Loucy (cell line): Measurements from ENCODE around the gene SAMD14.

Source experiments
- CTCF ChIP-seq: fragments of 200-600 bp; sonication (generic); conservative IDR thresholded peaks from 2 replicates; pipeline ENCODE4 v1.5.1; 2014; ENCODE audit warnings: mild to moderate bottlenecking, antibody characterized with exemption, low read length
- EZH2phosphoT487 ChIP-seq: fragments of 200-600 bp; IDR thresholded peaks from 2 replicates; pipeline ENCODE4 v1.6.1; 2018; ENCODE audit warnings: antibody characterized with exemption, mild to moderate bottlenecking, moderate library complexity, borderline replicate concordance

- TF ChIP-seq CTCF (no peak), EZH2phosphoT487 (no peak)
Observed at GRCh38 chr17:50097926-50098325, 32.0 kb downstream of the SAMD14 start.
